Activated CD4-positive, CD25-positive, alpha-beta regulatory T cell (primary cell): ENCODE results near the gene DPY19L1.
"Not testable (repeated sequence)": the region's sequence is repeated elsewhere in the genome, so short reads cannot be mapped to it uniquely, and the experiment has no call there.

Experiments
- DNase-seq, 4 experiments: peaks; one replicate each; lab custom pipeline; 2025; lab: John Stamatoyannopoulos, UW

DPY19L1 gene

DNA sequence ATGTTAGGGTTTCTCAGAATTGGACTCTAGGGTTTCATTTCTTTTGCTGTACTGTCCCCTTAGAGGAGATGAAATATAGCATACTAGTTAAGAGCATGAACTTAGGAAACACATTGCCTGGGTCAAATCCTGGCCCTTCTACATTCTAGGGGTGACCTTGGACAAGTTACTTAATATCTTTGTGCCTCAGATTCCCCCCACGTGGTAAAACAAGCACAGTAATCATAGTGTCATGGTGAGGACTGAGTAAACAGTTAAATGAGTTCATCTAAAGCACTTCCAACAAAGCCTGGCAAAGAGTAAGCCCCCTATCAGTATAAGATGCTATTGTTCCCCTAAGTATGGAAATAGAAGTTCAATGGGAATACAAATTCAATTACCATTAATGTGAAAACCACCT lies 5.1 kb downstream of the DPY19L1 start:
- DNase-seq: no peak

DNA sequence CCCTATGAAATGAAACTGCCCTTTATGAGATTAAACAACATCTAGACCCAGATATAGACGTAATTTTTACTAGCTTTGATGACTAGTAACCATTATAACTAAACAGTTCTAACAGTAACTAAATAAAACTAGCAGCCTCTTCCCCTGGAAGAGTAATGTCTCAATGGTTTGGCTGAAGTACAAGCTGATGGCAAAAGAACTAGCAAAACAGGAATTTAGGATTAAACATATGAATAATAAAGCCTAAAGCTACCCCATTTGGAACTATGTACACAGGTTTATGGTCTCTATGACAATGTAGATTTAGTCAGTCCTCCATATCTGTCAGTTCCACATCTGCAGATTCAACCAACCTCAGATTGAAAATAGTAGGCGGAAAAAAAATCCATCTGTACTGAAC lies 6.4 kb downstream of the DPY19L1 start:
- no peak for DNase-seq

DNA sequence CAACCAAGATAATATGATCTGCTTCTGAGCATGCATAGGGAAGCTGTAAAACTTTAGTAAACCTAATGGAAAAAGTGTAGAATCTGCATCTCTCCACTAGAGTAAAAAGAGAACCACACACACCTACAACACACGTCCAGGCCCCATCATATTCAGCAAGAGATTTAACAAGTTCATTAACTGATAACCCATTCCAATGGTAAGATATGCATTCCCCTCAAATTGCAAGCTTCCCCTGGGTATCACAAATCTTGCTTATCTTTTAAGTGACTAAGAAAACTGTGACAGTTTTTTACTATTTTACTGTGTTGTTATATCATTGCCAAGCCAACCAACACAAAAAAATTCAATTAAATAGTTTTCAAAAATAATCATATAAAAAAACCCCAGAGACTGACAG lies 8.0 kb downstream of the DPY19L1 start:
- DNase-seq: no peak

DNA sequence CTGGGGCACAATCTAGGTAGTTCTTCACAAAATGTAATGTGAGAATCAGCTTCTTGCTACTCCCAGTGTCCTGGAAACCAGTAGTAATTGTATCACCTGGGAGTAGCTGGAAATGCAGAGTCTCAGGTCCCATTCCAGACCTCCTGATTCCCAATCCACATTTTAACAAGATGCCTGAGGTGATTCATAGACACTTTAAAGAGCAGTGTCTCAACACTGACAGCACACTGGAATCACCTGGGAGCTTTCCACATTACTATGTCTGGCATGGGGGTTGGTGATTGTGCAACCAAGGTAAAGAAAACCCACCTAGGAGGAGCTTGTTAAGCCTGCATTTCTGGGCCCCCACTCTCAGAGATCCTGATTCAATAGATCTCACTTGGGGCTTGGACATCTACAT lies 11.1 kb downstream of the DPY19L1 start:
- no peak for DNase-seq

DNA sequence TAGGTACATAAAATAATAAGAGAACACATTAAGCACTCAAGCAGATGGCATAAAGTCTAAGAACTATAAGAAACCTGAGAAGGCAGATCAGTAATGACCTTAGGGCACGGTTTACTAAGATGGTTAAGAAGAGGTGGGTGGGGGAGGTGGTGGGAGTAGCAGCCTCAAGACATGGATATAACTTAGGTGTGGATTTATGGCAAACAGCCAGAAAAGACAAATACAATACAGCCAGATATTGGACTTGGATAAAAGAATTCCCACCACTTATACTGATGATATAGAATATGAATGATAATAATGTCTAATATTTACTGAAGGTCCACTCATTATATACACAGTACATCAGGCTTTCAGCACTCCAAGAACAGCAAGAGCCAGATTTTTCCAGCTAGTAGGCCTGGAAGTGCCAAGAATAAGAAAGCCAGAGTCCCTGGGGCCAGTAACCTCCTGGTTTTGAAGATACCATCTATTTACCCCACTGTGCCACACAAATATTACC lies 11.9 kb downstream of the DPY19L1 start:
- DNase-seq: no peak

DNA sequence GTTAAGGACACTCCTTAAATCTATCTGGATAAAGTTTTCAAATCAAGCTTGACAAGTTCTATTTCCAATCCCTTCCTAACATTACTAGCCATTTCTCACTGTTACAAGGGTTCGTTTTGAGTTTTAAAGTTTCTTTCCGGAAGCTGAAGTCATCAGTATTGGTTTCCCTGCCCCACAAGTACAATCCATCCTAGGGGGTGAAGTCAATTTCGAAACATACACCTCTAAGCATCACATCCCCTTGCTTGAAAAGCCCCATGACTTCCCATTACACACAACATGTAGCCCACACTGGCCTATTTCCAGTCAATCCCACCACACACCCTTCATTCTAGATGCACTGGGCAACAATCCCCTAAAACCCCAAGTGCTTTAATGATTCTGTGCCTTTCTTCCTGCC lies 13.0 kb downstream of the DPY19L1 start:
- DNase-seq: no peak

DNA sequence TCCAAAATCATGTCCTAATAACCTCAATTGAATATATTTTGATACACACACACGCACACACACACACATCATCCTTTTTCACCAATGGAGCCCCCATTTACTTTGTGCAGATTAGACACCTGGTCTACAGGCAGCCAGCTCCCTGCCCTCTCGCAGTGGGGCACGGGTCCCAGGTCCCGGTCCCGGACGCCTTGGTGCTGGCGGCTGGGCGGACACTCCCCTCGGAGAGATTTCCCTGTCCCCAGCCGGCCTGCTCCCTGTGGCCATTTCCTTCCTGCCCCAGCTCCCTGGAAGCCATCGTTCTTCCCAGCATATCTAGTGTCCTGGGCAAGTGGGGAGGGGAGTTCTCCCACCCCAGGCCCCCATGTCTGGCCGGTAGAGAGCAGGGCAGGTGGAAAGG lies 14.6 kb downstream of the DPY19L1 start:
- DNase-seq: no peak

DNA sequence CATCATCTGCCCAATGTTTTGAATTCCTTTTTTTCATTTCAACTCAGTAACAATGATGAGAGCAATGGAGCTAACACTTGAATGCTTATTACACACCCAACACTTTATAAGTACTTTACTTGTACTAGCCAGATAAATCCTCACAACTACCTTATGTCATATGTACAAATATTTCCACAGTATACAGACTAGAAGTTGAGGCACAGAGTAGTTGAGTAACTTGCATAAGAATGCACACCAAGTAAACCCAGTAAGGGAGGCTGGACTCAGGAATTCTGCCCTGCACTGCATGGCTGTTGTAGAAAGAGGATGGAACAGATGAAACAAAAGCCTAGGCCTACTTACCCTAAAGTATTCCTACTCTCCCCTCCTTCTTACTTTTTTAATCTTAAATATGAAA lies 15.8 kb downstream of the DPY19L1 start:
- no peak for DNase-seq

DNA sequence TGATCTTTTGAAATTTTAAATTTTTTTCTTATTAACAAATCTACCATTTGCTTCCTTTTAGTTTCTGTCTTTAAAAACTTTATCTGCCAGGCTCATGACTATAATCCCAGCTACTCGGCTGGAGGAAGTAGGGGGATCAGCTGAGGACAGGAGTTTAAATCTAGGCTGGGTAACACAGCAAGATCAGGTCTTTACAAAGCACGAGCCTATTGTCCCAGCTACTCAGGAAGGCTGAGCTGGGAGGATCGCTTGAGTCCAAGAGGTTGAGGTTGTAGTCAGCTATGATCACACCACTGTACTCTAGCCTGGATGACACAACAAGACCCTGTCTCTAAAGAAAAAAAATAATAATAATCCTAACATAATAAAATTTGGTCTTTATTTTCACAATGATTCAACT lies 17.5 kb downstream of the DPY19L1 start:
- DNase-seq: no peak

DNA sequence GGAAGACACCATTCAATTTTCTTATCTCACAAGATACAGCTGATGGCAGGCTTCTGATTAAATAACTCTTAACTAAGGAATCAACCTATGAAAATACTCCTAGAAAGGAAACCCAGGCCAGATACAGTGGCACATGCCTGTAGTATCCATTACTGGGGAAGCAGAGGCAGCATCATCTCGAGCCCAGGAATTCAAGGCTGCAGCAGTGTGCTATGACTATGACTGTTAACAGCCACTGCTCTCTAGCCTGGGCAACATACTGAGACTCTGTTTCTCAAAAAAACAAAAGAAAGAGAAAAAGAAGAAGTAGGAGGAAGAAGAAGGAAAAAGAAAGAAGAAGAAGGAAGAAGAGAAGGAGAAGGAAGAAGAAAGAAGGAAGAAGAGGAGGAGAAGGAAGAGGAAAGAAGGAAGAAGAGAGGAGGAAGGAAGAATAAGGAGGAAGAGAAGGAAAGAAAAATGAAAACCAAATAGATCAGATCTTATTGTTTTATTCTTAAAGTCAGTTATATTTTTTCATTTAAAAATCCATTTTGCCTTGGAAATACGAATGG lies 18.0 kb downstream of the DPY19L1 start:
- no peak for DNase-seq

DNA sequence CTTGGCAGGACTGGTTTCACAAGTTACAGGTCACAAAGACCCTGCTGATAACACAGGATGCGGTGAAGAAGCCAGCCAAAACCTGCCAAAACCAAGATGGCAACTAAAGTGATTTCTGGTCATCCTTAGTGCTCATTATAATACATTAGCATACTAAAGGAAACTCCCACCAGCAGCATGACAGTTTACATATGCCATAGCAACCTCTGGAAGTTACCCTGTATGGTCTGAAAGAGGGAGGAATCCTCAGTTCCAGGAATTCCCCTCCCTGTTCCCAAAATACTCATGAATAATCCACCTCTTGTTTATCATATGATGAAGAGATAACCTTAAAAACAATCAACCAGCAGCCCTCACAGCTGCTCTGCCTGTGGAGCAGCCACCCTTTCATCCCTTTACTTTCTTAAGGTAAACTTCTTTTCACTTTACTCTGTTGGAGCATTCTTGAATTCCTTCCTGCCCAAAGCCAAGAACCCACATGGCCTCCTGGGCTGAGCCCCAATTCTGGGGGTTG lies 21.9 kb downstream of the DPY19L1 start:
- no peak for DNase-seq

DNA sequence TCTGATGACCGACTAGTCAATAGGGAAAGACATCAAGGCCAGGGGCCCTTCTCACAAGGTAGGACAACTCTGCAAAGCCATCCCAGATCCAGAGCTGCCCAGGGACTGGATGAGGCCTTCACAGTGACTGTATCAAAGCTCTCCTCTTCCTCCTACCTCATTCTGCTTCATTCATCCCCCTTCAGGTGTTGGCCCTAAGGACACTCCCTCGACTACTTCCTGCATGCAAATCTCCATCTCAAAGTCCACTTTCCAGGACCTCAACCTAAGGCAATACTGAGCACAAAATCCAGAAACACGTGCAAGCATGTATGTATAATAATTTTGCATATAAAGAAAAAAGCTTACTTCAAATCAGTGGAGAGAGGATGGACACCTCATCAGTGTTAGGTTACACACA lies 25.1 kb downstream of the DPY19L1 start:
- no peak for DNase-seq

DNA sequence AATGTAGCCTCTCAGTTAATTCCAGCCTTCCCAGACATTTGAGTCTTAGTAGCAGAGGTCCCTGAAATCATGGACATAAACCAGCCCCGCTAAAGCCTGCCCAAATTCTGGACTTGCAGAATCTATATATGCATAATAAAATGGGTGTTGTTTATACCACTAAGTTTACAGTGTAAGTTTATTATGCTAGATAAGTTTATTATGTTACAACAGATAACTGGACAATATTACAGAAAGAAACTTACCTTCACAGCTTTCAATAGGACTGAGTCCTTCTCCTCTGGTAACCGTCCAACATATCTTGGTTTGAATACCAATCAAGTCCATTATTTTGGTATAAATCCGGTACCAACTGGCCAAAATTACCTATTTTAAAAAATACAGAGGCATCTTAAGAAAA lies 26.2 kb downstream of the DPY19L1 start:
- DNase-seq: no peak

DNA sequence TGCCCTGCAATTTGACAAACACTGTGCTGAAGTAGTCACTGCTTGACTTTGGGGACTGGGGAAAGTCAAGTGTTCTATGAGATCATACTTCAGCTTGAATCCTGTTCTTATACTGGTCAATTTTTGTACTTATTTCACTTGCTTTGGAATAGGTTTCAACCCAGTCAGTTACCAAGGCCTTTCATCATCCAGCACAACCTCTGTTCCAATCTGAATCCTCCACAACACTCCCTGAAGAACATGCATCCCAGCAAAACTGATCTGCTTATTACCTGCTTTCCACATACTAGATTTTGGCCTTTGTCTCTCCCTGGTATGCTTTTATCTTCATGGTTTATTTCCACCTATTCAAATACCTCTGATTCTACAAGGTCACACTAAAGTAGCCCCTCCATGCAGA lies 29.5 kb downstream of the DPY19L1 start:
- no peak for DNase-seq

DNA sequence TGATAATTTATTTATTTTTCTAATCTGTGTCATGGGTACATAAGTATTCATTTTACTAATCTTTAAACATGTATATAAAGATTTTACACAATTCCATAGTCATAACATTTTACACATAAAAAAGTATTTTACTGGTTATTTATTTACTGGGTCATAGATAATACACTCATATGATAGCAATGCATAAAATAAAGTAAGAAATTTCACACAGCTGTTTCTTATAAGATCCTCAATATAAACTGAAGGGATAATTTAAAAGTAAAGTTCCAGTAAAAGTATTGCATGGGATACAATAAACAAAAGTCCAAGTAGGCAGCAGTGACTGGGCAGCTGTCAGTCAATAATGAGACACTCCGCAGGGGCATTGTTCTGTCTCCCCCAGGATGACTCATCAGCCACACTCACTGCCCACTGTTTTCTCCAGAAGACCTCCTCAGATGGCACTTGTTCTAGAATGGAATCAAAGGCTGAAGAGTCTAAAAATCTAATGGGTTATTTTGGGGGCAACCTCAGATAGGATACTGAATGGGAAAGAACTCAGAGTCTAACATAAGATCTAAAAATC lies 32.7 kb downstream of the DPY19L1 start:
- no peak for DNase-seq

DNA sequence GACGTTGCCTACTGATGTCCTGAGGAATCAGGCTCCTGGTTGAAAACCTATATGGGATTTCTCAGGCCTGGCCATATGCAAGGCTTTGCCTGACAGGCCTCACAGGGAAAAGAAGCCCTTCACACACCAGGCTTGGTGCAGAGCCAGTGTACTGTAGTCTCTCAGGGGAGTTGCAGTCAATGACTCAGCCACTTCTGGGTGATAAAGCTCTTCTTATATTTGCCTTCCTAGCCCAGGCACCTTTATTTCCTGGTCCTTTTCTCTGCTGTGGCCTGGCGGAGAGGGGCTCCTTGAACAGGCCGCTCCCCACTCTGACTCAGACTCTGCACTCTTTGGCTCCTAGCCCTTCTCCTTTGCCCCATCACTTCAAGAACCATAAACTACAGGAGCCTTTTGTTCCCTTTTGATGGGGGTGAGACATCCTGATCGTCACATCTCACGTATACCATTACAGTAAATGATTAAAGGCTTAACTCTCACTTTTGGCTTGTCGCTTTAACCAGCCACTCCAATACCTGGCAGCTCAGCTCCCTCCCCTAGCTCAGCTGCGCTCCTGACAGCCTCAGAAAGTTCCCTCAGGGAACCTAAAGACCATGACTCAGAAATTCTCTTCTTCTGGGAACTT lies 33.5 kb downstream of the DPY19L1 start:
- DNase-seq: no peak

DNA sequence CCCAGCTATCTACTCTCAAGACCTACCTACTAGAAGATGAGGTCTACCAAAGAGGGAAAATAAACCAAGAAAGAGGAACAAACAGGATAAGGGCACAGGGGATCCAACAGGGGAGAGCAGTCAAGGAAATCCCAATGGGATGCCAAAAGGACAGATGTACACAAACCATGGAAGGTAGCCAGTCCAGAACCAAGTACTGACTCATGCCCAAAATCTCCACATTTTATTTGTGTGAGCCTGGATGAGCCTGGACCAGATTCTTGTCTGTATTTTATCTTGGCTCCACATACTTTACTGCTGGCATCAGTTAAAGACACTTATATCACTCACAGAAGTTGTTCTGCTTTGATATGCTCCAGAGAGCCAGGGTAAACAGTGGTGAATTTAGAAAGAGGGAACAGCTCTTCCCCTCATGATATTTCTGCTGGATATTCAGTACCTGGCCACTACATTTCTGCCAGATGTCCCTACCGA lies 34.1 kb downstream of the DPY19L1 start:
- DNase-seq: not testable (repeated sequence)

DNA sequence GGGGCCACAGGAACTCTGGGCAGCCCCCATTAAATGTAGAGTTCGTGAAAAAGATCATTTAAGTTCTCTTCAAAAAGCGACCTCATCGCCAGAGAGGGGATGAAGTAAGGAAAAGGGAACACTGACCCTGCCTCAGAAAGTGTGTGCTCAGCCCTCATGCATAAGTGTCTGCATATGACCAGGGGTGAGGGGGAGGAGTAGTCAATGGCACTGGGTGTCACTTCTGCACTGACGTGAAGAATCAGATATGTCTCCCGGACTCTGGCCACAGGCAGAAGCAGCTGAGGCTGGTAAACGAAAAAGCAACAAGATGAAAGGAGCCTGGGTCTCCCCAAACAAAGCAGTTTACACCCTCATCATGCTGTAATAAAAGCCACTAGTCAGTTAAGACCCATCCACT lies 39.0 kb downstream of the DPY19L1 start:
- DNase-seq: not testable (repeated sequence)

DNA sequence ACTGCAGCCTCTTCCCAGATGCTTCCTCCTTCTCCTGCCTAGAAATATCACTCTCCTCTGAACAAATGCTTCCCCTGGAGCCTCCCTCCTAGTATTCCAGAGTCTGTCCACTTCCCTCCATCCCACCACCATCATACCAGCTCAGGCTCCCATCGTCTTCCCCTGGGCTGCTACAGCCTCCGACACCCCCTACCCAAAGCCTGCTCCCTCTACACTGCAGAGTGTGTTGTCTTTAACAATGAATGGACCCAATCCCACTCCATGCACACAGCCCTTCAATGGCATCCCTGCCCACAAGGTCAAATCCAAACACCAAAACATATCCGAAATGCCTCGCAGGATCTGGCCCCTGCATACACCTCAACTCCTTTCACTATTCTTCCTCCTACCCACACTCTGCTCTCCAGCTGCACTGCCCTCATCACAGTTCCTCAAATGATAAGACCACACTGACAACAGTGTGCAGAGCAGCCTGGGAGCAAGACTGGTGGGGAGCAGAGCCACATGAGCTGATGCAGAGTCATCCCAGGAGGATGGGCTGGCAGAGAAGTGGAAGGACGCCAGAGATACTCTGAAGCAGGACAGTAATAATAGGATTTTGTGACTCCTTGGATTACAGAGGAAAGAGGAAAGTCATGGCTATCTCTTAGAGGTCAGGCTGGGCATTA lies 40.7 kb downstream of the DPY19L1 start:
- not testable (repeated sequence) for DNase-seq

DNA sequence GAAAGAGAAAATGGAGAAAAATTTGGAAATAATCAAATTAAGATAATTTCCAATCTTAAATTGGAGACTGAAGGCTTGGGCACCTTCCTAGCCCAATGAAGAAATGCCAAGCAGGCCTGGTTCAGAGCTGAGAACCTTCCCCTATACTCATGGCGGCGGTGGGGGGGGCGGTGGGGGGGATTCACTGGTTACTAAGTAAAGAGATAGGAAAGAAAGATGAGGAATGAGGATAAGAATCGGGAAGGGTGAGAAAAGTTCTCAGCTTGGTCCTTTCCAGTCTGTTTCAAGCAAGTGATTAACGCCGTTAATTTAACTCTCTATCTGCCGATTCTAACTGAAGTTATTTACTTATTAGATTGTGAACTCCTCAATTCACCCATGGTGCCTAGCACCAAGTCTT lies 41.5 kb downstream of the DPY19L1 start:
- DNase-seq: no peak

DNA sequence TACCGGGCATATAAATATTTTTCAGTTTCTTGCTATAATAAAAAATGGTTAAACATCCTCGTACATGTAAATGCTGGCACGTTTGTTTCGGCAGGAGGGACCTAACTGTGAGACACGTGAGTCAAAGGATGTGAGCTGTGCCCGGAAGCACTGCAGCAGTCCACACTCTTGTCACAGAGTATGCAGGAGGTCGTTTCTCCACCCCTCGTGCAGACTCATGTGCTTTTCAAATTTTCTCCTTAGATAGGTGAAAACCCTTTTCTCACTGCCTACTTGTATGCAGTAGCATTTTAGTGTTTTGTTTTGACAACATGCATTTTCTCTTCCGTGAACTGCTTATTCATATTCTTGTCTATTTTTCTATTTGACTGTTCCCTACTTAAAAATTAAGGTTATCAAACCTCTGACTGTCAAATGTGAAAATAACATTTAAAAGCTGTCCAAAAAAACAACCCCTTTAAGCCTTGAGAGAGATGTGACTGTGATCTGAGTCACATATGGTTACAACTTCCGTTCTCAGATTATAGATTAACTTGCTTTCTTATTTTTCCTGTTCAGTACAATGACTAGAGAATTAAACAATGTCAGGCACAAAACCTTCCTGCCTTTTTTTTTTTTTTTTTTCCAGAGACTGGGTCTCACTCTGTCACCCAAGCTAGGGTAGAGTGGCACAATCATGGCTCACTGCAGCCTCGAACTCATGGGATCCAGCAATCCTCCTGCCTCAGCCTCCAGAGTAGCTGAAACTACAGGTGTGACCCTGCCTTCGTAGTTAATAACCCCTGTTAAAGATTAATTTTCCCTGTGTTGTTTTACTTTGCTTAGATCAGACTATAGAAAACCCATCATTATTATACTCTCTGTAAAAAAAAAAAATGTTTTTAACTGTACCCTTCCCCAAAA lies 45.1 kb downstream of the DPY19L1 start:
- peak in 2 of 4 experiments; percentile 13 to 18 for DNase-seq
